ENCODE results near the gene RAE1. TPM values are rescaled to one million over a fixed set of nuclear protein-coding genes. Genes with fewer than 3 reads are reported as not detected.

The RAE1 gene
- total RNA-seq (10 to 100 TPM; 11.8 to 19.9 (median 15.5) TPM), polyA plus RNA-seq (10 to 100 TPM in 1 of 2 donors, 1 to 10 TPM in 1; 6.2 to 18.9 TPM)
- long read RNA-seq, donor 1, transcript RAE1-203 (12 exons, 2,639 nt), result major isoform, 31 of 32 reads
- long read RNA-seq, donor 1, partial matches to known transcripts, result 1 of 32 reads
- long read RNA-seq, donor 1, other reads (novel, unspliced or antisense), result 0 of 32 reads
- long read RNA-seq, donor 2, transcript RAE1-203 (12 exons, 2,639 nt), result major isoform, 16 of 21 reads
- long read RNA-seq, donor 2, partial matches to known transcripts, result 2 of 21 reads
- long read RNA-seq, donor 2, other reads (novel, unspliced or antisense), result 2 of 21 reads
- long read RNA-seq, donor 3, transcript RAE1-203 (12 exons, 2,639 nt), result major isoform, 56 of 66 reads
- long read RNA-seq, donor 3, partial matches to known transcripts, result 1 of 66 reads
- long read RNA-seq, donor 3, other reads (novel, unspliced or antisense), result 6 of 66 reads

GRCh38 chr20:57351042-57351783, at the start of gene RAE1:
RAE1 (plus strand) TSS chr20:57351255; CDS start chr20:57354039, 2,784 bp downstream.
- intact Hi-C loops (cut with DNase I), result no loop called here
- ATAC-seq (peak; percentile 79 to 95 (median 91)), DNase-seq (peak; percentile 89 to 91)
- peaks cover 0 to 21% (median 0%) of the 10 kb centered on the region in 9 donors for H3K36me3 ChIP-seq
- peaks cover 0 to 6% (median 0%) of the 10 kb centered on the region in 7 donors for H3K27me3 ChIP-seq
- H3K4me1 ChIP-seq, result peaks cover 4 to 20% (median 15%) of the 10 kb centered on the region in 9 donors
- no peaks in the 10 kb centered on the region for H3K9me3 ChIP-seq
- WGBS, 2 donors, result 0 to 1% methylated on average over 64 of the region's 64 CpGs
- TF ChIP-seq, protein P1, sequence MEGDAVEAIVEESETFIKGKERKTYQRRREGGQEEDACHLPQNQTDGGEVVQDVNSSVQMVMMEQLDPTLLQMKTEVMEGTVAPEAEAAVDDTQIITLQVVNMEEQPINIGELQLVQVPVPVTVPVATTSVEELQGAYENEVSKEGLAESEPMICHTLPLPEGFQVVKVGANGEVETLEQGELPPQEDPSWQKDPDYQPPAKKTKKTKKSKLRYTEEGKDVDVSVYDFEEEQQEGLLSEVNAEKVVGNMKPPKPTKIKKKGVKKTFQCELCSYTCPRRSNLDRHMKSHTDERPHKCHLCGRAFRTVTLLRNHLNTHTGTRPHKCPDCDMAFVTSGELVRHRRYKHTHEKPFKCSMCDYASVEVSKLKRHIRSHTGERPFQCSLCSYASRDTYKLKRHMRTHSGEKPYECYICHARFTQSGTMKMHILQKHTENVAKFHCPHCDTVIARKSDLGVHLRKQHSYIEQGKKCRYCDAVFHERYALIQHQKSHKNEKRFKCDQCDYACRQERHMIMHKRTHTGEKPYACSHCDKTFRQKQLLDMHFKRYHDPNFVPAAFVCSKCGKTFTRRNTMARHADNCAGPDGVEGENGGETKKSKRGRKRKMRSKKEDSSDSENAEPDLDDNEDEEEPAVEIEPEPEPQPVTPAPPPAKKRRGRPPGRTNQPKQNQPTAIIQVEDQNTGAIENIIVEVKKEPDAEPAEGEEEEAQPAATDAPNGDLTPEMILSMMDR (IDR thresholded peaks at IDR 0.05), result no peak
- H3K27ac ChIP-seq, result peak within 1 kb of the TSS in 9 of 10 donors; percentile 75 to 95 (median 87)
- H3K4me3 ChIP-seq, result peak within 1 kb of the TSS; percentile 50 to 96 (median 82)

DNA sequence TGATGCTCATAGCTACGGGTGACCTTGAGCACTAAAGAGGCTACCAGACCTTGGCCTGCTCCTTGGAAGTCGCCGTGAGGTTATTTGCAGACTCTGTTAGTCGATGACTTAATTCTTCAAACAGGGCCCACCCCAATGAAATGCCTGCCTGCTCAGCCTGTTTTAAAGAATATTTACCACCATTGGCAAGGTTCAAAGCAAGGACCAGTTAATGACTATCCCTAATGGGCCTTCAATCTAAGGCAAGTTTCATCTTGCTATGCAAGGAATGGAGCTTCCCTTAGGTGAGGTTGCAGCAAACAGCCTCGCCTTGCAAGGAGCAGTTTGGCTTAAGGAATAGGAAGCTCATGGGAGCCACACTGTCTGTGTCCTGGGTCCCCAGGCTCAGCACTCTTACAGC, 44.3 kb upstream of the RAE1 start:
- no peak overlapping the region for H3K4me3 ChIP-seq
- H3K9me3 ChIP-seq, result no peaks in the 10 kb centered on the region
- intact Hi-C loops (cut with DNase I), result no loop called here
- DNase-seq, result no peak
- 88 to 89% methylated on average over 5 of the region's 5 CpGs for WGBS, 2 donors
- H3K36me3 ChIP-seq, result no peaks in the 10 kb centered on the region
- no peak for ATAC-seq
- H3K27ac ChIP-seq, result no peak overlapping the region
- peaks cover 0 to 37% (median 18%) of the 10 kb centered on the region in 7 donors for H3K27me3 ChIP-seq
- TF ChIP-seq, protein P1 (IDR thresholded peaks at IDR 0.05), result no peak
- H3K4me1 ChIP-seq, result no peaks in the 10 kb centered on the region

DNA sequence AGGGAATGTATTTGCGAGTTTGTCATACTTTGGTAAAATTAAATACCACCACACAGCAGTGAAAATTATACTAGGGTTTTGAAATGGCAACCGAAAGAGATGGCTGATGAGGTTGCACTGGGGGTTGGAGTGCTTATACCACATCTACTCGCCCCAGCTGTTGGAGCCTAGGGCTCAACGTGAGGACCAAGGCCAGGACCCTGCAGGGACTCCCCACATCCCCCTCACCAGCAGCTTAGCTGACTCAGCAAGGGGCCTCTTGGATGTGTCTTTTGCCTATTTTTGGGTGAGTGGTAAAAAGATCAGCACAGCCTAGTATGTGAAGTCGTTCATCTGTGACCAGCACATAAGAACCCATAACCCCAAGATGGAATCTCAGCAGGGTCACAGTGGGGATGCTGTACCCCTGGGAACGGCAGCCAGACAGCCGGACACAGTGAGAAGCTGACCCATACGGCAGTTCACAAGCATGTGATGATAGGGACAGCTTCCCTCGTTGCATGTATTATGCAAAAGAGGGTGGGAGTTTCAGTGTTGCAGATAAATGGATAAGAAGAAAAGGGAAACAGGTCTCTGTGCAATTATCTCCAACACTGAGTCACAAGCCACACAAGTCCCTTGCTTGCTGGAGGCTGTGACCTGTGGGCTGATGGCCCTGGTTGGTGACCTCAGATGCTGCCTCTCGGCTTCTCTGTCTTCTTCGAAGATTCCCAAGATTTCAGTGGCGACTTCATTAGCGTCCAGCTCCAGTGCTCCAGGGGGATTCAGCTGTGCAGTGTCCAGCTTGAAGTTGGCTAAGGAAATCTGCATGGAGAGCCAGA, 42.4 kb upstream of the RAE1 start:
- TF ChIP-seq, protein P1 (IDR thresholded peaks at IDR 0.05), result no peak
- H3K27ac ChIP-seq, result no peak overlapping the region
- no peaks in the 10 kb centered on the region for H3K4me1 ChIP-seq
- no peaks in the 10 kb centered on the region for H3K36me3 ChIP-seq
- intact Hi-C loops (cut with DNase I), result no loop called here
- H3K27me3 ChIP-seq, result peaks cover 0 to 40% (median 20%) of the 10 kb centered on the region in 7 donors
- ATAC-seq (no peak), DNase-seq (no peak)
- no peak overlapping the region for H3K4me3 ChIP-seq
- H3K9me3 ChIP-seq, result no peaks in the 10 kb centered on the region
- WGBS, 2 donors, result 51 to 59% methylated on average over 13 of the region's 13 CpGs

Measured in heart right ventricle (tissue), 16 donors.